Urinary bladder (tissue), 4 donors: ENCODE data around the gene ATP2A2. TPM values are rescaled to one million over a fixed set of nuclear protein-coding genes. Genes with fewer than 3 reads are reported as not detected.

Source experiments
- DNase-seq: peaks from one replicate; pipeline ENCODE4 v3.0.0-alpha.2; 2015; ENCODE audit errors: extremely low spot score
- H3K27ac ChIP-seq: one replicate; pipeline ENCODE4 v1.5.1; 2013; ENCODE audit warnings: low read depth, mild to moderate bottlenecking, moderate library complexity
- H3K36me3 ChIP-seq: one replicate; pipeline ENCODE4 v1.6.1; 2013; ENCODE audit warnings: mild to moderate bottlenecking, moderate library complexity; ENCODE audit not compliant: insufficient read depth
- H3K4me1 ChIP-seq: one replicate; pipeline ENCODE4 v1.6.1; 2013; ENCODE audit warnings: mild to moderate bottlenecking, moderate library complexity; ENCODE audit not compliant: insufficient read depth
- H3K4me3 ChIP-seq: one replicate; pipeline ENCODE4 v1.5.1; 2013; ENCODE audit warnings: low read depth, low read length
- WGBS: extraction: QIAGEN DNeasy Blood & Tissue Kit; methylation state at CpG from one replicate; pipeline ENCODE4 v1.1.7; 2013; 5-methylcytosine and 5-hydroxymethylcytosine counted together
- polyA plus RNA-seq: library from polyadenylated mRNA; stranded (reverse); fragments of 200-250 nt; gene quantifications from one replicate; pipeline ENCODE4 v1.2.3, GENCODE V29; 2013
- total RNA-seq: library from RNA; depleted of rRNA; stranded (reverse); fragments of >200 nt; gene quantifications from one replicate; pipeline ENCODE4 v1.2.3, GENCODE V29; 2014
- donor health status: healthy with polysubstance abuse.
- donor health status: healthy.

The ATP2A2 gene
- total and polyA plus RNA-seq, 2 donors: 138 to 173 TPM

- H3K36me3 ChIP-seq: peaks cover 12% of the 10 kb centered on the region
- 12% methylated on average over 3 of the region's 3 CpGs for WGBS
- H3K4me3 ChIP-seq: no peak overlapping the region
- H3K27ac ChIP-seq: peak overlapping the region; percentile 59
- H3K4me1 ChIP-seq: no peaks in the 10 kb centered on the region
- DNase-seq: no peak
Measured at GRCh38 chr12:110289044-110289710, 8.1 kb downstream of the ATP2A2 start.

- H3K27ac ChIP-seq: no peak overlapping the region
- no peak for DNase-seq
- no peaks in the 10 kb centered on the region for H3K4me1 ChIP-seq
- H3K4me3 ChIP-seq: no peak overlapping the region
- H3K36me3 ChIP-seq: peaks cover 12% of the 10 kb centered on the region
- 15% methylated on average over 2 of the region's 2 CpGs for WGBS
Measured at GRCh38 chr12:110289711-110290078, 8.6 kb downstream of the ATP2A2 start.

- Histone ChIP-seq H3K4me3 (no peak overlapping the region), H3K4me1 (no peaks in the 10 kb centered on the region), H3K36me3 (peaks cover 9% of the 10 kb centered on the region), H3K27ac (no peak overlapping the region)
- 41% methylated on average over 5 of the region's 5 CpGs for WGBS
- DNase-seq: no peak
Measured at GRCh38 chr12:110301065-110301806, 20.2 kb downstream of the ATP2A2 start.

GRCh38 chr12:110304061-110304551 lies 23.1 kb downstream of the ATP2A2 start:
- 36% methylated on average over 4 of the region's 4 CpGs for whole genome bisulfite sequencing
- Histone ChIP-seq H3K4me3 (no peak overlapping the region), H3K36me3 (peaks cover 6% of the 10 kb centered on the region), H3K4me1 (no peaks in the 10 kb centered on the region), H3K27ac (no peak overlapping the region)
- DNase-seq: no peak

GRCh38 chr12:110307372-110307771 lies 26.3 kb downstream of the ATP2A2 start:
- Histone ChIP-seq H3K36me3 (peaks cover 2% of the 10 kb centered on the region), H3K27ac (no peak overlapping the region), H3K4me3 (no peak overlapping the region), H3K4me1 (no peaks in the 10 kb centered on the region)
- WGBS: 75% methylated on average over 3 of the region's 3 CpGs
- DNase-seq: no peak

- H3K27ac ChIP-seq: peak overlapping the region; percentile 38
- H3K4me1 ChIP-seq: no peaks in the 10 kb centered on the region
- H3K4me3 ChIP-seq: no peak overlapping the region
- peaks cover 2% of the 10 kb centered on the region for H3K36me3 ChIP-seq
- DNase-seq: no peak
Measured at GRCh38 chr12:110310763-110311162, 29.7 kb downstream of the ATP2A2 start.

GRCh38 chr12:110311903-110312302 lies 30.9 kb downstream of the ATP2A2 start:
- Histone ChIP-seq H3K36me3 (peaks cover 2% of the 10 kb centered on the region), H3K4me3 (no peak overlapping the region), H3K27ac (no peak overlapping the region), H3K4me1 (no peaks in the 10 kb centered on the region)
- WGBS: 93% methylated on average over 6 of the region's 6 CpGs
- no peak for DNase-seq

GRCh38 chr12:110312581-110313360 lies 31.7 kb downstream of the ATP2A2 start:
- Histone ChIP-seq H3K4me3 (no peak overlapping the region), H3K27ac (no peak overlapping the region), H3K4me1 (no peaks in the 10 kb centered on the region), H3K36me3 (peaks cover 2% of the 10 kb centered on the region)
- DNase-seq: no peak
- 75% methylated on average over 10 of the region's 10 CpGs for WGBS

- H3K4me1 ChIP-seq: no peaks in the 10 kb centered on the region
- no peak overlapping the region for H3K4me3 ChIP-seq
- H3K36me3 ChIP-seq: no peaks in the 10 kb centered on the region
- 43% methylated on average over 2 of the region's 2 CpGs for WGBS
- H3K27ac ChIP-seq: peak overlapping the region; percentile 38
- DNase-seq: no peak
Measured at GRCh38 chr12:110314308-110314707, 33.3 kb downstream of the ATP2A2 start.

- Histone ChIP-seq H3K4me3 (no peak overlapping the region), H3K4me1 (no peaks in the 10 kb centered on the region), H3K36me3 (no peaks in the 10 kb centered on the region), H3K27ac (no peak overlapping the region)
- 24% methylated on average over 4 of the region's 4 CpGs for WGBS
- no peak for DNase-seq
Measured at GRCh38 chr12:110316861-110317260, 35.8 kb downstream of the ATP2A2 start.

- DNase-seq: no peak
- no peak overlapping the region for H3K27ac ChIP-seq
- no peaks in the 10 kb centered on the region for H3K36me3 ChIP-seq
- no peak overlapping the region for H3K4me3 ChIP-seq
- H3K4me1 ChIP-seq: no peaks in the 10 kb centered on the region
- WGBS: 38% methylated on average over 2 of the region's 2 CpGs
Measured at GRCh38 chr12:110317911-110318310, 36.9 kb downstream of the ATP2A2 start.

- DNase-seq: no peak
- Histone ChIP-seq H3K36me3 (no peaks in the 10 kb centered on the region), H3K4me1 (no peaks in the 10 kb centered on the region), H3K4me3 (no peak overlapping the region), H3K27ac (no peak overlapping the region)
- 92% methylated on average over 3 of the region's 3 CpGs for WGBS
Measured at GRCh38 chr12:110320550-110320949, 39.5 kb downstream of the ATP2A2 start.

GRCh38 chr12:110329710-110330109 lies 48.7 kb downstream of the ATP2A2 start:
- H3K36me3 ChIP-seq: peaks cover 11% of the 10 kb centered on the region
- no peaks in the 10 kb centered on the region for H3K4me1 ChIP-seq
- no peak overlapping the region for H3K4me3 ChIP-seq
- WGBS: 91% methylated on average over 4 of the region's 4 CpGs
- DNase-seq: no peak
- no peak overlapping the region for H3K27ac ChIP-seq

- Histone ChIP-seq H3K4me1 (no peaks in the 10 kb centered on the region), H3K27ac (no peak overlapping the region), H3K36me3 (peaks cover 14% of the 10 kb centered on the region), H3K4me3 (no peak overlapping the region)
- WGBS: 66% methylated on average over 3 of the region's 3 CpGs
- DNase-seq: no peak
Measured at GRCh38 chr12:110330124-110330523, 49.1 kb downstream of the ATP2A2 start.
